ENCODE results near the gene ZNF121.

- TF ChIP-seq RAD21 (IDR thresholded peaks at IDR 0.05; ENCODE audit: low read depth) (no peak), FOXM1 (IDR thresholded peaks at IDR 0.05; ENCODE audit: borderline replicate concordance, low read depth) (no peak), EGR1 (IDR thresholded peaks at IDR 0.05) (0 out of 2 replicates have a peak, but pooled peaks have one; percentile 1), NFIC (IDR thresholded peaks at IDR 0.05) (no peak), YY1 (IDR thresholded peaks at IDR 0.05; ENCODE audit: low read depth) (peak; percentile 96), TCF12 (IDR thresholded peaks at IDR 0.05; ENCODE audit: low read depth) (0 out of 2 replicates have a peak, but pooled peaks have one; percentile 34), EP300 (IDR thresholded peaks at IDR 0.05; ENCODE audit: borderline replicate concordance) (0 out of 2 replicates have a peak, but pooled peaks have one; percentile 8), REST (IDR thresholded peaks at IDR 0.05; ENCODE audit: low read depth) (no peak), CEBPB (IDR thresholded peaks at IDR 0.05) (no peak), TEAD4 (IDR thresholded peaks at IDR 0.05) (no peak), MAX (IDR thresholded peaks at IDR 0.05) (peak; percentile 32; the same call in 1 of the 2 replicates), TAF1 (IDR thresholded peaks at IDR 0.05; ENCODE audit: low read depth) (peak; percentile 75), ZBTB7A (IDR thresholded peaks at IDR 0.05; ENCODE audit: low read depth) (no peak)
Measured at GRCh38 chr19:9621156-9622037, 37.1 kb upstream of the ZNF121 start, which contains the start of gene ZNF561.

All from Ishikawa (cell line).